Neural cell (in vitro differentiated cells): ENCODE results near the gene FAM163A.

Experiments
- POLR2AphosphoS5 ChIP-seq: IDR thresholded peaks from 2 replicates; pipeline ENCODE4 v1.6.1; 2012
- RAD21 ChIP-seq: fragments of 450-650 bp; conservative IDR thresholded peaks from 2 replicates; pipeline ENCODE4 v1.6.1; 2014; ENCODE audit warnings: antibody characterized with exemption, mild to moderate bottlenecking, moderate library complexity
- SMC3 ChIP-seq: fragments of 450-650 bp; conservative IDR thresholded peaks from 2 replicates; pipeline ENCODE4 v1.6.1; 2014; ENCODE audit warnings: antibody characterized with exemption, mild to moderate bottlenecking, moderate library complexity; ENCODE audit not compliant: poor library complexity
- TAF1 ChIP-seq: IDR thresholded peaks from 2 replicates; pipeline ENCODE4 v1.6.1; 2012; ENCODE audit warnings: low read depth
- TF ChIP-seq, protein P1 (sequence below): IDR thresholded peaks from 2 replicates; pipeline ENCODE4 v1.6.1; 2012; ENCODE audit warnings: borderline replicate concordance
- TF ChIP-seq, protein P2 (sequence below): fragments of 450-650 bp; IDR thresholded peaks from 2 replicates; pipeline ENCODE4 v1.5.1; 2014; ENCODE audit warnings: antibody characterized with exemption, mild to moderate bottlenecking, moderate library complexity; ENCODE audit not compliant: poor library complexity, severe bottlenecking

DNA sequence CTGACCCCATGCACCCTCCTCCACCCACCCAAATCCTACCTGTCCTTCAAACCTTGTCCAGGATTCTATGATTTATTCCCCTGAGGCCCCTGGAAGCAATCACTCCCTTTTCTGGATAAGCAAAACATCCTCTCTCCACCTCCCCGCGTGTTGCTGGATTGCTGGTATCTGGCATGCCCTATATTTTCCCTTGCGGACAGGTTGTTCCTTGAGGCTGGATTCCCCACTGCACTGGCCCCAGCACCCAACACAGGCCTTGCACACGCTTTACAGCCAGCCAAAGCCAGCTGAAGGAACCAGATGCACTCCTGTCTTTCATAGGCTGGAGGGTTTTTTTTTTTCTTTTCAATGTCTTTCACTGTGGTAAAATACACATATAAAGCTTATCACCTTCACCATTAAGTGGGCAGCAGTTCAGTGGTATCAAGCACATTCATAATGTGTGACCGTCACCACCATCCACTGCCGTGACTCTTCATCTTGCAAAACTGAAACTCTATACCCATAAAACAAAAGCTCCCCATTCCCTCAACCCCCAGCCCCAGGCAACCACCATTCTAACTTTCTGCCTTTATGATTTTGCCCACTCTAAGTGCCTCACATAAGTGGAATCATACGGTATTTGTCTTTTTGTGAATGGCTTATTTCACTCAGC lies 83.7 kb downstream of the FAM163A start:
- TF ChIP-seq, protein P1, sequence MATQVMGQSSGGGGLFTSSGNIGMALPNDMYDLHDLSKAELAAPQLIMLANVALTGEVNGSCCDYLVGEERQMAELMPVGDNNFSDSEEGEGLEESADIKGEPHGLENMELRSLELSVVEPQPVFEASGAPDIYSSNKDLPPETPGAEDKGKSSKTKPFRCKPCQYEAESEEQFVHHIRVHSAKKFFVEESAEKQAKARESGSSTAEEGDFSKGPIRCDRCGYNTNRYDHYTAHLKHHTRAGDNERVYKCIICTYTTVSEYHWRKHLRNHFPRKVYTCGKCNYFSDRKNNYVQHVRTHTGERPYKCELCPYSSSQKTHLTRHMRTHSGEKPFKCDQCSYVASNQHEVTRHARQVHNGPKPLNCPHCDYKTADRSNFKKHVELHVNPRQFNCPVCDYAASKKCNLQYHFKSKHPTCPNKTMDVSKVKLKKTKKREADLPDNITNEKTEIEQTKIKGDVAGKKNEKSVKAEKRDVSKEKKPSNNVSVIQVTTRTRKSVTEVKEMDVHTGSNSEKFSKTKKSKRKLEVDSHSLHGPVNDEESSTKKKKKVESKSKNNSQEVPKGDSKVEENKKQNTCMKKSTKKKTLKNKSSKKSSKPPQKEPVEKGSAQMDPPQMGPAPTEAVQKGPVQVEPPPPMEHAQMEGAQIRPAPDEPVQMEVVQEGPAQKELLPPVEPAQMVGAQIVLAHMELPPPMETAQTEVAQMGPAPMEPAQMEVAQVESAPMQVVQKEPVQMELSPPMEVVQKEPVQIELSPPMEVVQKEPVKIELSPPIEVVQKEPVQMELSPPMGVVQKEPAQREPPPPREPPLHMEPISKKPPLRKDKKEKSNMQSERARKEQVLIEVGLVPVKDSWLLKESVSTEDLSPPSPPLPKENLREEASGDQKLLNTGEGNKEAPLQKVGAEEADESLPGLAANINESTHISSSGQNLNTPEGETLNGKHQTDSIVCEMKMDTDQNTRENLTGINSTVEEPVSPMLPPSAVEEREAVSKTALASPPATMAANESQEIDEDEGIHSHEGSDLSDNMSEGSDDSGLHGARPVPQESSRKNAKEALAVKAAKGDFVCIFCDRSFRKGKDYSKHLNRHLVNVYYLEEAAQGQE, result no peak
- TF ChIP-seq, protein P2, sequence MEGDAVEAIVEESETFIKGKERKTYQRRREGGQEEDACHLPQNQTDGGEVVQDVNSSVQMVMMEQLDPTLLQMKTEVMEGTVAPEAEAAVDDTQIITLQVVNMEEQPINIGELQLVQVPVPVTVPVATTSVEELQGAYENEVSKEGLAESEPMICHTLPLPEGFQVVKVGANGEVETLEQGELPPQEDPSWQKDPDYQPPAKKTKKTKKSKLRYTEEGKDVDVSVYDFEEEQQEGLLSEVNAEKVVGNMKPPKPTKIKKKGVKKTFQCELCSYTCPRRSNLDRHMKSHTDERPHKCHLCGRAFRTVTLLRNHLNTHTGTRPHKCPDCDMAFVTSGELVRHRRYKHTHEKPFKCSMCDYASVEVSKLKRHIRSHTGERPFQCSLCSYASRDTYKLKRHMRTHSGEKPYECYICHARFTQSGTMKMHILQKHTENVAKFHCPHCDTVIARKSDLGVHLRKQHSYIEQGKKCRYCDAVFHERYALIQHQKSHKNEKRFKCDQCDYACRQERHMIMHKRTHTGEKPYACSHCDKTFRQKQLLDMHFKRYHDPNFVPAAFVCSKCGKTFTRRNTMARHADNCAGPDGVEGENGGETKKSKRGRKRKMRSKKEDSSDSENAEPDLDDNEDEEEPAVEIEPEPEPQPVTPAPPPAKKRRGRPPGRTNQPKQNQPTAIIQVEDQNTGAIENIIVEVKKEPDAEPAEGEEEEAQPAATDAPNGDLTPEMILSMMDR, result no peak
- no peak for TF ChIP-seq RAD21
- no peak for TF ChIP-seq POLR2AphosphoS5
- no peak for TF ChIP-seq SMC3
- no peak for TF ChIP-seq TAF1
